Measurements from ENCODE around the gene RASSF7. TPM values are rescaled to one million over a fixed set of nuclear protein-coding genes. Genes with fewer than 3 reads are reported as not detected.

The RASSF7 gene
- total RNA-seq, 1 experiment from 2014 or later = 28.2 TPM

GRCh38 chr11:537622-538430 lies 22.9 kb upstream of the RASSF7 start:
- DNase-seq = no peak
- no peaks in the 10 kb centered on the region for H3K36me3 ChIP-seq (replicated peaks; ENCODE audit: control insufficient read depth, insufficient read depth, low read length)
- peak overlapping the region; percentile 31 for H3K4me3 ChIP-seq (ENCODE audit: insufficient read depth, low read depth, low read length)
- peaks cover 11% of the 10 kb centered on the region for H3K27me3 ChIP-seq (ENCODE audit: control insufficient read depth, insufficient read depth, low read length)

DNA sequence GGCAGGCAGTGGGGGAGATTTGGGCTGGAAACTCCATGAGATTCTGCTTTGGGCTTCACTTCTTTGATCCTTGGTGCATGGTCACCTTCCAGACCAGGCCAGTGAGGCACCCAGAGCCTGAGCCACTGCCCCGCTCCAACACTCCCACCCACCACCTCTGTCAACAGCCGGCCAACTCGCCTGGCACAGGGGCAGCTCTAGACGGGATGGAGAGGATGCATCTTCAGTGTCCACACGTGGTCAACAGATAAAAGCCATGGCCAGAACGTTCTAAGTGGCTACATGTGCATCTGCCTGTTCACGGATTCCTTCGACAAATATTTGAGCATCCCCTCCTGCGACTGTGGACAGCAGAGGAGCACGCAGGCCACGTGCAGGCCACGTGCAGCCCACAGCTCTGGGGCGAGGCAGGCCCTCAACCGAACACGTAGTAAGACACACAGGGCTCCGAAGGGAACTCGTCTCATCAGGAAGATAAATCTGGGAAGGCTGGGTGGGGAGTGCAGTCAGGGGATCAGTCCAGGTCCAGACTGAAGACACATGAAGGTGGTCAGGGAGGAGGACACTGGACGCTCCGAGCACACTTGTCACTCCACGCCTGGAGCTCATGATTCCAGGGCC lies 22.2 kb upstream of the RASSF7 start:
- DNase-seq = no peak
- no peaks in the 10 kb centered on the region for H3K36me3 ChIP-seq (replicated peaks; ENCODE audit: control insufficient read depth, insufficient read depth, low read length)
- peaks cover 11% of the 10 kb centered on the region for H3K27me3 ChIP-seq (ENCODE audit: control insufficient read depth, insufficient read depth, low read length)
- H3K4me3 ChIP-seq (ENCODE audit: insufficient read depth, low read depth, low read length) = no peak overlapping the region

DNA sequence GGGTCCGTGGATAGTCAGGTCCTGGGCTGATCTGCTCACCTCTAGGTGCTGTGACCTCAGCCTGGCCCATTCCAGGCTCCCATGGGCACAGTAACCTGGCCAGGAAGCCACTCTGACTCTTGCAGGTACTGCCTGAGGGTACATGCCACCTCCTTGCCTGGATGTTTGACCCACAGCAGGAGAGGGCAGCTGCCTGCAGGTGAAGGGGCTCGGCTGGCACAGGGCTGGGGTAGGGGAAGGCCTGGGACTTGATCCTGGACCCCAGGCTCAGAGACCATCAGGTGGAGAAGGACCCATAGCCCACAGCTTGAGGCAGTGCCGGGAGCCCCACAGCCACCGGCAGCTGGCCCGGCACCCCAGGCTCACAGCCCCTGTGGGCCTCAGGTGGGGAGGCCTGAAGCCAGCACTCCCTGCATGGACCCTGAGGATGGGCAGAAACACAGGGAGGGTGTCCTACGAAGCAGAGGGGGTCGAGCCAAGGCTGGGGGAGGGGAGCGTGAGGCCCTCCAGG lies 20.7 kb upstream of the RASSF7 start:
- no peak for DNase-seq
- no peak overlapping the region for H3K4me3 ChIP-seq (ENCODE audit: insufficient read depth, low read depth, low read length)
- no peaks in the 10 kb centered on the region for H3K36me3 ChIP-seq (replicated peaks; ENCODE audit: control insufficient read depth, insufficient read depth, low read length)
- peaks cover 11% of the 10 kb centered on the region for H3K27me3 ChIP-seq (ENCODE audit: control insufficient read depth, insufficient read depth, low read length)

DNA sequence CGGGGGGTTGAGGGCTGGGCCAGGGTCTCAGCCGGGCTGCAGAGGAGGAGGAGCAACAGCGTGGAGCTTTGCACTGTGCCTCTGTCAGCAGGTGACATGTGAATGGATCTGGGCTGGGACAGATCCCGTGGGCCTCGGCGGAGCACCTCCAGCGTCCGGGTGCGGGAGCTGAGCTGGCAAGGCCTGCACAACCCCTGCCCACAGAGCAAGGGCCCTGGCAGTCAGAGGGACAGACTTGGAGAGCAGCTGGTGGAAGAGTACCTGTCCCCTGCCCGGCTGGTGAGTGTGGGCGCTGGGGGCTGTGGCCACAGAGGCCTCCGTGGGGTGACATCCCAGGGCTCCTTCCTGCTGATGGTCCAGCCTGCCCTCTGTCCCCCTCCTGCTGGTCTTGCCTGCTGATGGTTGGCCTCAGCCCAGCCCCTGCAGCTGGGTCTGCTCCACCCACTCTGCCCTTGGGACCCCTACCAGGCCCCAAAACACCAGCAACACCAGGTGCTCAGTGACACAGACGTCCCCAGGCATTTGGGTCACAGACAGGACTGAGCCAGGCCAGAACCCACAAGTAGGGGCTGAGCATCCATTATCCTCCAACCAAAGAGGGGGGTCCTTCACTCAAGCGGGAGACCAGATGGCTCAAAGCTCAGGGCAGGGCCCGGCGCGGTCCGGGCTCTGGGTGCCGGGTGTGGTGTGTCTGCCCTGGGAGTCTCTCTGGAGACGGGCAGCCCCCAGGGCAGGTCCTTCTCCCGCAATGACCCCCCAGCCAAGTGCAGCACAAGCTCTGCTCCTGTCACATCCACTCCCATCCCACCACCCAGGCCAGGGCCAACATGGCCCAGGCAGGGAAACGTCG lies 20.0 kb upstream of the RASSF7 start:
- Histone ChIP-seq H3K36me3 (replicated peaks; ENCODE audit: control insufficient read depth, insufficient read depth, low read length) (no peaks in the 10 kb centered on the region), H3K27me3 (ENCODE audit: control insufficient read depth, insufficient read depth, low read length) (peaks cover 11% of the 10 kb centered on the region), H3K4me3 (ENCODE audit: insufficient read depth, low read depth, low read length) (no peak overlapping the region)
- no peak for DNase-seq

DNA sequence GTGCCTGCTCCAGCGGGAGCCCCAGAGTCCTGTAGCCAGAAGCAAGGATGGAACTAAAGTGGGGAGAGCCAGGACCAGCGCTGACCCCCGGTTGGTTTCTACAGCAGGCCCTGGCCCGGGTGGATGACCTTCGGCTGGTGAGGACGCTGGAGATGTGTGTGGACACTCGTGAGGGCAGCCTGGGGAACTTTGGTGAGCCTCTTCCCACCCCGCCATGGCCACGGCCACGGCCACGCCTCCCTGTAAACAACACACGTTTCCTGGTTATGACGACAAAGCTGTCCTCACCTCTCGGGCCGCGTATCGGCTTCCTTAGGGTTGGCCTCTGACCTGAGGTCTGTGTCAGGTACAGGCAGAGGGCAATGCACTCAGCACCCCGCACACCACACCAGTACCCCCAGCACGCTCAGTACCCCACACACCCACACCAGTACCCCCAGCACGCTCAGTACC lies 19.3 kb upstream of the RASSF7 start:
- Histone ChIP-seq H3K36me3 (replicated peaks; ENCODE audit: control insufficient read depth, insufficient read depth, low read length) (no peaks in the 10 kb centered on the region), H3K4me3 (ENCODE audit: insufficient read depth, low read depth, low read length) (no peak overlapping the region), H3K27me3 (ENCODE audit: control insufficient read depth, insufficient read depth, low read length) (peaks cover 10% of the 10 kb centered on the region)
- no peak for DNase-seq

DNA sequence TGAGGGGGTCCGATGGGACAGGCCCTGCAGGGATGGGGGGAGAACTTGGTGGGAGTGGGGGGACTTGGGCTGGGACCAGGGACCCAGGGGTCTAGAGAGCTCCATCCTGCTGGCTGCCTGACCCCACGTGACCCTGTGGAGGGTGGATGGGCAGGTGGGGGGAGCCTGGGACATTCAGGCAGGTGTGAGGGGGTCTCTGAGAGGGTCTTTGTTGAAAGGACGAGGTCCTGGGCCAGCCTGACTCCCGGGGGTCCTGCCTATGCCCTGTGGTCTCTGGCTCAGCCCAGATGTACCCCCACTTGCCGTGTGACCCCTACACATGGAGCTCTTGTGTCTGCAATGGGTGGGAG lies 16.0 kb upstream of the RASSF7 start:
- no peaks in the 10 kb centered on the region for H3K36me3 ChIP-seq (replicated peaks; ENCODE audit: control insufficient read depth, insufficient read depth, low read length)
- H3K4me3 ChIP-seq (ENCODE audit: insufficient read depth, low read depth, low read length) = no peak overlapping the region
- DNase-seq = no peak
- no peaks in the 10 kb centered on the region for H3K27me3 ChIP-seq (ENCODE audit: control insufficient read depth, insufficient read depth, low read length)

DNA sequence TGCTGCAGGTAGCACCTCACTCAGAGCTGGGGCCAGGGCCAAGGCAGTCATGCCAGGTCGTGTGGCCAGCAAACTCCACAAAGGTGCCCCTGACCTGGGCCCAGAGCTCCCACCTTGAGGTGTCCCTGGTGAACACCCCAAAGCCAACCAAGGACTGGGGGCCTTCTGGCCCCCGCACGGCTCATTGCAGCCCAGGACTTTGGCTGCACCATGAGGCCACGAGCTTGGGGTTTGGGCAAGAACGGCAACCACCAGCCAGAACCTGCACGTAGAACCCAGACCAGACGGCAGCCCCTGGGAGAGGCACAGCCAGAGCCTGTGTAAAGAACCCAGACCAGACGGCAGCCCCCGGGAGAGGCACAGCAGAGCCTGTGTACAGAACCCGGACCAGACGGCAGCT lies 15.6 kb upstream of the RASSF7 start:
- DNase-seq = no peak
- H3K27me3 ChIP-seq (ENCODE audit: control insufficient read depth, insufficient read depth, low read length) = no peaks in the 10 kb centered on the region

GRCh38 chr11:548700-549603 lies 11.8 kb upstream of the RASSF7 start:
- DNase-seq = no peak
- Histone ChIP-seq H3K27me3 (ENCODE audit: control insufficient read depth, insufficient read depth, low read length) (no peaks in the 10 kb centered on the region), H3K4me3 (ENCODE audit: insufficient read depth, low read depth, low read length) (no peak overlapping the region), H3K36me3 (replicated peaks; ENCODE audit: control insufficient read depth, insufficient read depth, low read length) (no peaks in the 10 kb centered on the region)

More for the DNA sequence above, 15.6 kb upstream of the RASSF7 start:
- Histone ChIP-seq H3K4me3 (ENCODE audit: insufficient read depth, low read depth, low read length) (no peak overlapping the region), H3K36me3 (replicated peaks; ENCODE audit: control insufficient read depth, insufficient read depth, low read length) (no peaks in the 10 kb centered on the region)

- Histone ChIP-seq H3K36me3 (replicated peaks; ENCODE audit: control insufficient read depth, insufficient read depth, low read length) (no peaks in the 10 kb centered on the region), H3K4me3 (ENCODE audit: insufficient read depth, low read depth, low read length) (no peak overlapping the region), H3K27me3 (ENCODE audit: control insufficient read depth, insufficient read depth, low read length) (no peaks in the 10 kb centered on the region; the same call in 1 of the 2 replicates)
- no peak for DNase-seq
Measured at GRCh38 chr11:550021-550745, 10.6 kb upstream of the RASSF7 start.

GRCh38 chr11:550746-551085 lies 10.1 kb upstream of the RASSF7 start:
- peaks cover 3% of the 10 kb centered on the region for H3K27me3 ChIP-seq (ENCODE audit: control insufficient read depth, insufficient read depth, low read length)
- H3K36me3 ChIP-seq (replicated peaks; ENCODE audit: control insufficient read depth, insufficient read depth, low read length) = no peaks in the 10 kb centered on the region
- H3K4me3 ChIP-seq (ENCODE audit: insufficient read depth, low read depth, low read length) = no peak overlapping the region
- DNase-seq = no peak

DNA sequence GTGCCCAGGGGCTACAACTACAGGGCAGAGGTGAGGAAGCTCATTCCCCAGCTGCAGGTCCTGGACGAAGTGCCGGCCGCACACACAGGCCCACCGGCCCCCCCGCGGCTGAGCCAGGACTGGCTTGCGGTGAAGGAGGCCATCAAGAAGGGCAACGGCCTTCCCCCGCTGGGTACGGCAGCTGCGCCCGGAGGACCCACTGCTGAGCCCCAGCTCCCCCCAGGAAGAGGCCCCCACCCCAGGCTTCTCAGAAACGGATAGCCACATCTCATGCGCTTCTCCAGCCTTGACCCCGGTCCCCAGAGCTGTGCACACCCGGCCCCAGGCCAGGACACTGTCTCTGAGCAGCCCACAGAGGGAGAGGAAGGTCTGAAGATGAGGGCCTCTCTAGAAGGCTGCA lies 9.6 kb upstream of the RASSF7 start:
- peaks cover 7% of the 10 kb centered on the region for H3K27me3 ChIP-seq (ENCODE audit: control insufficient read depth, insufficient read depth, low read length)
- DNase-seq = no peak
- H3K36me3 ChIP-seq (replicated peaks; ENCODE audit: control insufficient read depth, insufficient read depth, low read length) = no peaks in the 10 kb centered on the region
- H3K4me3 ChIP-seq (ENCODE audit: insufficient read depth, low read depth, low read length) = no peak overlapping the region

DNA sequence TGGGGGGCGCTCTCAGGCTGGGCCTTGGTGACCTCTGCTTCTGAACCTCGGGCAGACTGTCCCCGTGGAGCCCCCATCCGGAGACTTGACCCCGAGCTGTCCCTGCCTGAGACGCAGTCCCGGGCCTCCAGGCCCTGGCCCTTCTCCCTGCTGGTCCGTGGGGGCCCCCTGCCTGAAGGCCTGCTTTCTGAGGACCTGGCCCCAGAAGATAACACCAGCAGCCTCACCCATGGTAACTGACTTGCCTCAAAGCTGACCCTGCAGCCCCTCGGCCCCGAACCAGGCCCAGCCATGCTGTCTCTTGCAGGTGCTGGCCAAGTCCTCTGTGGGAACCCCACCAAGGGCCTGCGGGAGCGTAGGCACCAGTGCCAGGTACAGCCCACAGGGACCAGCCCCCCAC lies 9.2 kb upstream of the RASSF7 start:
- no peak for DNase-seq
- Histone ChIP-seq H3K27me3 (ENCODE audit: control insufficient read depth, insufficient read depth, low read length) (peaks cover 12% of the 10 kb centered on the region), H3K36me3 (replicated peaks; ENCODE audit: control insufficient read depth, insufficient read depth, low read length) (no peaks in the 10 kb centered on the region), H3K4me3 (ENCODE audit: insufficient read depth, low read depth, low read length) (no peak overlapping the region)

- DNase-seq = no peak
Measured at GRCh38 chr11:553083-553987, 7.4 kb upstream of the RASSF7 start.

More at GRCh38 chr11:553083-553987, 7.4 kb upstream of the RASSF7 start:
- Histone ChIP-seq H3K36me3 (replicated peaks; ENCODE audit: control insufficient read depth, insufficient read depth, low read length) (no peaks in the 10 kb centered on the region), H3K4me3 (ENCODE audit: insufficient read depth, low read depth, low read length) (no peak overlapping the region), H3K27me3 (ENCODE audit: control insufficient read depth, insufficient read depth, low read length) (peaks cover 28% of the 10 kb centered on the region)

Data from H7 (cell line).